Stomach smooth muscle (tissue), 2 donors: Measurements from ENCODE around the gene MYL3.
"Not testable (repeated sequence)": the region's sequence is repeated elsewhere in the genome, so short reads cannot be mapped to it uniquely, and the experiment has no call there.

Source experiments
- H3K27ac ChIP-seq: one replicate; pipeline ENCODE4 v1.7.0; 2013; ENCODE audit warnings: mild to moderate bottlenecking, low read length, inconsistent platforms
- H3K27me3 ChIP-seq, 2 donors: one replicate each; pipeline ENCODE4 v1.7.0; 2013; ENCODE audit warnings: low read length in 2 of 2; ENCODE audit not compliant: insufficient read depth in 2 of 2, control insufficient read depth in 1 of 2
- H3K36me3 ChIP-seq, 2 donors: one replicate each; pipeline ENCODE4 v1.7.0; 2013; ENCODE audit warnings: low read length in 2 of 2; ENCODE audit not compliant: control insufficient read depth in 2 of 2, insufficient read depth in 2 of 2
- H3K4me1 ChIP-seq: one replicate; pipeline ENCODE4 v1.7.0; 2013; ENCODE audit warnings: low read length; ENCODE audit not compliant: control insufficient read depth, insufficient read depth
- H3K4me3 ChIP-seq, 2 donors: one replicate each; pipeline ENCODE4 v1.7.0; 2013; ENCODE audit warnings: low read length in 2 of 2
- H3K9ac ChIP-seq, 2 donors: one replicate each; pipeline ENCODE4 v1.7.0; 2013; ENCODE audit warnings: low read length in 2 of 2, mild to moderate bottlenecking in 1 of 2
- H3K9me3 ChIP-seq, 2 donors: one replicate each; pipeline ENCODE4 v1.7.0; 2013; ENCODE audit warnings: low read length in 2 of 2; ENCODE audit not compliant: control insufficient read depth in 2 of 2
- donor health status: healthy.
- donor health status: Pancreatic carcinoma.

MYL3 gene

GRCh38 chr3:46835491-46835890 is 27.8 kb downstream of the MYL3 start:
- Histone ChIP-seq H3K27ac (no peak overlapping the region), H3K4me1 (no peaks in the 10 kb centered on the region), H3K4me3 (no peak overlapping the region), H3K36me3 (no peaks in the 10 kb centered on the region), H3K27me3 (no peaks in the 10 kb centered on the region), H3K9me3 (peaks cover 0 to 2% of the 10 kb centered on the region in 2 donors), H3K9ac (no peak overlapping the region)

GRCh38 chr3:46835054-46835453 is 28.2 kb downstream of the MYL3 start:
- Histone ChIP-seq H3K4me3 (no peak overlapping the region), H3K9ac (no peak overlapping the region), H3K27ac (no peak overlapping the region), H3K36me3 (no peaks in the 10 kb centered on the region), H3K4me1 (no peaks in the 10 kb centered on the region), H3K27me3 (no peaks in the 10 kb centered on the region), H3K9me3 (peaks cover 0 to 2% of the 10 kb centered on the region in 2 donors)

GRCh38 chr3:46833346-46834300 is 29.6 kb downstream of the MYL3 start:
- H3K4me3 ChIP-seq: no peak overlapping the region
- no peak overlapping the region for H3K27ac ChIP-seq
- no peaks in the 10 kb centered on the region for H3K36me3 ChIP-seq
- no peak overlapping the region for H3K9ac ChIP-seq
- H3K9me3 ChIP-seq: peaks cover 0 to 2% of the 10 kb centered on the region in 2 donors
- no peaks in the 10 kb centered on the region for H3K27me3 ChIP-seq
- H3K4me1 ChIP-seq: no peaks in the 10 kb centered on the region

- H3K36me3 ChIP-seq: no peaks in the 10 kb centered on the region
- no peak overlapping the region for H3K9ac ChIP-seq
Observed at GRCh38 chr3:46831841-46832240, 31.4 kb downstream of the MYL3 start.

GRCh38 chr3:46831316-46831715 is 31.9 kb downstream of the MYL3 start:
- Histone ChIP-seq H3K4me3 (no peak overlapping the region), H3K9ac (no peak overlapping the region), H3K27me3 (no peaks in the 10 kb centered on the region), H3K27ac (no peak overlapping the region), H3K4me1 (no peaks in the 10 kb centered on the region), H3K9me3 (no peaks in the 10 kb centered on the region), H3K36me3 (no peaks in the 10 kb centered on the region)

More at GRCh38 chr3:46831841-46832240, 31.4 kb downstream of the MYL3 start:
- no peaks in the 10 kb centered on the region for H3K9me3 ChIP-seq
- H3K4me3 ChIP-seq: no peak overlapping the region
- H3K27me3 ChIP-seq: no peaks in the 10 kb centered on the region
- no peak overlapping the region for H3K27ac ChIP-seq
- H3K4me1 ChIP-seq: no peaks in the 10 kb centered on the region

- Histone ChIP-seq H3K9me3 (no peaks in the 10 kb centered on the region), H3K4me3 (no peak overlapping the region), H3K4me1 (no peaks in the 10 kb centered on the region), H3K9ac (no peak overlapping the region), H3K27ac (no peak overlapping the region), H3K27me3 (no peaks in the 10 kb centered on the region), H3K36me3 (no peaks in the 10 kb centered on the region)
Observed at GRCh38 chr3:46830801-46831200, 32.4 kb downstream of the MYL3 start.

- Histone ChIP-seq H3K4me3 (no peak overlapping the region), H3K27ac (no peak overlapping the region), H3K9ac (no peak overlapping the region), H3K36me3 (no peaks in the 10 kb centered on the region), H3K27me3 (no peaks in the 10 kb centered on the region), H3K4me1 (no peaks in the 10 kb centered on the region), H3K9me3 (no peaks in the 10 kb centered on the region)
Observed at GRCh38 chr3:46829699-46830208, 33.5 kb downstream of the MYL3 start.

GRCh38 chr3:46825450-46825849 is 37.8 kb downstream of the MYL3 start:
- no peaks in the 10 kb centered on the region for H3K9me3 ChIP-seq
- no peaks in the 10 kb centered on the region for H3K4me1 ChIP-seq
- H3K9ac ChIP-seq: no peak overlapping the region
- no peak overlapping the region for H3K4me3 ChIP-seq
- no peaks in the 10 kb centered on the region for H3K36me3 ChIP-seq
- H3K27me3 ChIP-seq: no peaks in the 10 kb centered on the region
- no peak overlapping the region for H3K27ac ChIP-seq

- H3K4me1 ChIP-seq: no peaks in the 10 kb centered on the region
- no peak overlapping the region for H3K4me3 ChIP-seq
- no peaks in the 10 kb centered on the region for H3K9me3 ChIP-seq
- no peaks in the 10 kb centered on the region for H3K27me3 ChIP-seq
- H3K9ac ChIP-seq: no peak overlapping the region
- no peaks in the 10 kb centered on the region for H3K36me3 ChIP-seq
- H3K27ac ChIP-seq: no peak overlapping the region
Observed at GRCh38 chr3:46824211-46824970, 38.9 kb downstream of the MYL3 start.

- H3K4me1 ChIP-seq, H3K27ac ChIP-seq, H3K9me3 ChIP-seq: not testable (repeated sequence)
Observed at GRCh38 chr3:46823314-46823713, 39.9 kb downstream of the MYL3 start.

More at GRCh38 chr3:46823314-46823713, 39.9 kb downstream of the MYL3 start:
- H3K27me3 ChIP-seq, H3K36me3 ChIP-seq, H3K4me3 ChIP-seq, H3K9ac ChIP-seq: not testable (repeated sequence)
